SJSA1 (cell line): ENCODE results near the gene CXCR5. TPM values are rescaled to one million over a fixed set of nuclear protein-coding genes. Genes with fewer than 3 reads are reported as not detected.

Experiments used
- DNase-seq, 2 experiments: peaks; one replicate each; pipeline ENCODE4 v3.0.0-alpha.2; 2015 to 2020; ENCODE audit warnings: low spot score in 2 of 2, low read depth in 1 of 2
- H3K27ac ChIP-seq: fragments of 250-450 bp; sonication (Bioruptor Pico); 2 replicates; pipeline ENCODE4 v1.5.1; 2020; ENCODE audit warnings: mild to moderate bottlenecking, moderate library complexity
- H3K27me3 ChIP-seq: fragments of 250-450 bp; sonication (Bioruptor Pico); replicated peaks from 2 replicates; pipeline ENCODE4 v1.5.1; 2020; ENCODE audit warnings: mild to moderate bottlenecking, moderate library complexity
- H3K36me3 ChIP-seq: fragments of 250-450 bp; sonication (Bioruptor Pico); 2 replicates; pipeline ENCODE4 v1.5.1; 2020; ENCODE audit warnings: mild to moderate bottlenecking
- H3K4me1 ChIP-seq: fragments of 250-450 bp; sonication (Bioruptor Pico); replicated peaks from 2 replicates; pipeline ENCODE4 v1.6.1; 2021; ENCODE audit warnings: mild to moderate bottlenecking
- H3K4me3 ChIP-seq: fragments of 250-450 bp; sonication (Bioruptor Pico); 2 replicates; pipeline ENCODE4 v1.5.1; 2020; ENCODE audit warnings: mild to moderate bottlenecking
- H3K9me3 ChIP-seq: fragments of 250-450 bp; sonication (Bioruptor Pico); replicated peaks from 2 replicates; pipeline ENCODE4 v1.5.1; 2020; ENCODE audit warnings: mild to moderate bottlenecking
- total RNA-seq: library from RNA; depleted of rRNA; stranded (reverse); fragments of >200 nt; shearing (Covaris generic); gene quantifications from 2 replicates; pipeline ENCODE4 v1.2.3, GENCODE V29; 2014

Gene CXCR5
- total RNA-seq, 1 experiment from 2014 or later: not detected

GRCh38 chr11:118885319-118885718 lies 1.6 kb downstream of the CXCR5 start:
- Histone ChIP-seq H3K27ac (no peak overlapping the region), H3K4me1 (peaks cover 12% of the 10 kb centered on the region), H3K9me3 (no peaks in the 10 kb centered on the region), H3K4me3 (no peak overlapping the region), H3K27me3 (no peaks in the 10 kb centered on the region), H3K36me3 (no peaks in the 10 kb centered on the region)
- DNase-seq: no peak

- H3K4me3 ChIP-seq: no peak overlapping the region
- H3K36me3 ChIP-seq: no peaks in the 10 kb centered on the region
- H3K4me1 ChIP-seq: peaks cover 12% of the 10 kb centered on the region
- H3K9me3 ChIP-seq: no peaks in the 10 kb centered on the region
- DNase-seq: no peak
- no peaks in the 10 kb centered on the region for H3K27me3 ChIP-seq
- no peak overlapping the region for H3K27ac ChIP-seq
These were observed 2.3 kb downstream of the CXCR5 start for GRCh38 chr11:118885831-118886565.

GRCh38 chr11:118886681-118887111 lies 3.0 kb downstream of the CXCR5 start:
- H3K36me3 ChIP-seq: no peaks in the 10 kb centered on the region

GRCh38 chr11:118887206-118887605 lies 3.5 kb downstream of the CXCR5 start:
- Histone ChIP-seq H3K27me3 (no peaks in the 10 kb centered on the region), H3K9me3 (no peaks in the 10 kb centered on the region), H3K4me1 (peaks cover 12% of the 10 kb centered on the region), H3K27ac (no peak overlapping the region), H3K36me3 (no peaks in the 10 kb centered on the region), H3K4me3 (no peak overlapping the region)
- no peak for DNase-seq

More at GRCh38 chr11:118886681-118887111, 3.0 kb downstream of the CXCR5 start:
- no peak overlapping the region for H3K4me3 ChIP-seq
- no peak for DNase-seq
- no peak overlapping the region for H3K27ac ChIP-seq
- H3K9me3 ChIP-seq: no peaks in the 10 kb centered on the region
- H3K4me1 ChIP-seq: peaks cover 12% of the 10 kb centered on the region
- no peaks in the 10 kb centered on the region for H3K27me3 ChIP-seq

GRCh38 chr11:118888398-118888797 lies 4.7 kb downstream of the CXCR5 start:
- H3K36me3 ChIP-seq: no peaks in the 10 kb centered on the region
- peaks cover 12% of the 10 kb centered on the region for H3K4me1 ChIP-seq
- DNase-seq: no peak
- no peaks in the 10 kb centered on the region for H3K9me3 ChIP-seq
- H3K27ac ChIP-seq: no peak overlapping the region
- H3K27me3 ChIP-seq: no peaks in the 10 kb centered on the region
- no peak overlapping the region for H3K4me3 ChIP-seq

- Histone ChIP-seq H3K4me1 (peaks cover 12% of the 10 kb centered on the region), H3K27ac (no peak overlapping the region), H3K9me3 (no peaks in the 10 kb centered on the region), H3K36me3 (no peaks in the 10 kb centered on the region), H3K27me3 (no peaks in the 10 kb centered on the region), H3K4me3 (no peak overlapping the region)
- no peak for DNase-seq
These were observed 6.1 kb downstream of the CXCR5 start for GRCh38 chr11:118889797-118890196.

GRCh38 chr11:118892514-118892913 lies 8.8 kb downstream of the CXCR5 start:
- H3K9me3 ChIP-seq: no peaks in the 10 kb centered on the region
- peaks cover 9% of the 10 kb centered on the region for H3K4me1 ChIP-seq
- no peak overlapping the region for H3K27ac ChIP-seq
- no peak for DNase-seq
- H3K36me3 ChIP-seq: no peaks in the 10 kb centered on the region
- no peaks in the 10 kb centered on the region for H3K27me3 ChIP-seq
- H3K4me3 ChIP-seq: no peak overlapping the region

DNA sequence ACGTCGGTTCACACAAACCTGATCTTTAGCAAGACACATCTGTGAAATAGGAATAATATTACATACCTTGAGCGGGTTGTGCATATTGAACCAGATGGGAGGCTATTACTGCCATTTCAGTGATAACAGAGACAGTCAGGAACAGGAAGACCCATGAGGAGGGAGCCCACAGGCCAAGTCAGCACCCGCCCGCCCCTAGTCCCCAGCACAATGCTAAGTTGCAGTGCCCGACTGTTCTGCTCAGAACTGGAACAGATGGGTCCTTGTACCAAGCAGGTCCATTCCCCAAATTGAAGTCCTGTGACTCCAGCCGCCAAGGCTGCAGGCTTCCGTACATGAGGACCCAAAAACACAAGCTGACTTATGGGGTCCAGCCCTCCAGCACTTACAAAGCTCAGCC lies 9.3 kb downstream of the CXCR5 start:
- no peaks in the 10 kb centered on the region for H3K36me3 ChIP-seq
- H3K9me3 ChIP-seq: no peaks in the 10 kb centered on the region
- no peak overlapping the region for H3K4me3 ChIP-seq
- no peak for DNase-seq
- peaks cover 4% of the 10 kb centered on the region for H3K4me1 ChIP-seq
- H3K27me3 ChIP-seq: no peaks in the 10 kb centered on the region
- H3K27ac ChIP-seq: no peak overlapping the region

GRCh38 chr11:118893662-118894061 lies 10.0 kb downstream of the CXCR5 start:
- Histone ChIP-seq H3K36me3 (no peaks in the 10 kb centered on the region), H3K4me1 (no peaks in the 10 kb centered on the region; the same call in 1 of the 2 replicates), H3K27me3 (no peaks in the 10 kb centered on the region), H3K9me3 (no peaks in the 10 kb centered on the region), H3K4me3 (no peak overlapping the region), H3K27ac (no peak overlapping the region)
- DNase-seq: no peak

DNA sequence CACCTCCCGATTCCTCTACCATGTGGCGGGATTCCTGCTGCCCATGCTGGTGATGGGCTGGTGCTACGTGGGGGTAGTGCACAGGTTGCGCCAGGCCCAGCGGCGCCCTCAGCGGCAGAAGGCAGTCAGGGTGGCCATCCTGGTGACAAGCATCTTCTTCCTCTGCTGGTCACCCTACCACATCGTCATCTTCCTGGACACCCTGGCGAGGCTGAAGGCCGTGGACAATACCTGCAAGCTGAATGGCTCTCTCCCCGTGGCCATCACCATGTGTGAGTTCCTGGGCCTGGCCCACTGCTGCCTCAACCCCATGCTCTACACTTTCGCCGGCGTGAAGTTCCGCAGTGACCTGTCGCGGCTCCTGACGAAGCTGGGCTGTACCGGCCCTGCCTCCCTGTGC lies 10.5 kb downstream of the CXCR5 start:
- no peak for DNase-seq
- H3K27me3 ChIP-seq: no peaks in the 10 kb centered on the region
- no peaks in the 10 kb centered on the region for H3K4me1 ChIP-seq
- no peaks in the 10 kb centered on the region for H3K9me3 ChIP-seq
- H3K27ac ChIP-seq: no peak overlapping the region
- H3K4me3 ChIP-seq: no peak overlapping the region
- no peaks in the 10 kb centered on the region for H3K36me3 ChIP-seq

GRCh38 chr11:118895093-118896039 lies 11.7 kb downstream of the CXCR5 start:
- H3K27me3 ChIP-seq: no peaks in the 10 kb centered on the region
- no peak overlapping the region for H3K27ac ChIP-seq
- H3K9me3 ChIP-seq: no peaks in the 10 kb centered on the region
- H3K4me1 ChIP-seq: no peaks in the 10 kb centered on the region
- no peaks in the 10 kb centered on the region; the same call in 1 of the 2 replicates for H3K36me3 ChIP-seq
- no peak for DNase-seq
- H3K4me3 ChIP-seq: no peak overlapping the region

GRCh38 chr11:118896472-118896913 lies 12.8 kb downstream of the CXCR5 start:
- Histone ChIP-seq H3K4me3 (no peak overlapping the region), H3K4me1 (no peaks in the 10 kb centered on the region), H3K27ac (no peak overlapping the region), H3K36me3 (peaks cover 6% of the 10 kb centered on the region), H3K27me3 (no peaks in the 10 kb centered on the region), H3K9me3 (no peaks in the 10 kb centered on the region)
- no peak for DNase-seq

- Histone ChIP-seq H3K27ac (no peak overlapping the region), H3K4me3 (no peak overlapping the region), H3K36me3 (peaks cover 10% of the 10 kb centered on the region), H3K27me3 (no peaks in the 10 kb centered on the region), H3K9me3 (no peaks in the 10 kb centered on the region), H3K4me1 (no peaks in the 10 kb centered on the region)
- DNase-seq: no peak
These were observed 13.4 kb downstream of the CXCR5 start for GRCh38 chr11:118896921-118897591.
